HG02798 (cell line): ENCODE results near the gene PCDHB15.
"Not testable (repeated sequence)": the region's sequence is repeated elsewhere in the genome, so short reads cannot be mapped to it uniquely, and the experiment has no call there.

ENCODE experiments used
- ATAC-seq: cut with Tn5 transposase; IDR thresholded peaks from one replicate; pipeline ENCODE4 v1.9.1; 2021; ENCODE audit warnings: mild to moderate bottlenecking; ENCODE audit not compliant: unreplicated experiment, poor library complexity

Gene PCDHB15

DNA sequence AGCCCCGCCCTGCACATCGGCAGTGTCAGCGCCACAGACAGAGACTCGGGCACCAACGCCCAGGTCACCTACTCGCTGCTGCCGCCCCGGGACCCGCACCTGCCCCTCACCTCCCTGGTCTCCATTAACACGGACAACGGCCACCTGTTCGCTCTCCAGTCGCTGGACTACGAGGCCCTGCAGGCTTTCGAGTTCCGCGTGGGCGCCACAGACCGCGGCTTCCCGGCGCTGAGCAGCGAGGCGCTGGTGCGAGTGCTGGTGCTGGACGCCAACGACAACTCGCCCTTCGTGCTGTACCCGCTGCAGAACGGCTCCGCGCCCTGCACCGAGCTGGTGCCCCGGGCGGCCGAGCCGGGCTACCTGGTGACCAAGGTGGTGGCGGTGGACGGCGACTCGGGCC is 1.8 kb downstream of the PCDHB15 start:
- ATAC-seq = not testable (repeated sequence)

DNA sequence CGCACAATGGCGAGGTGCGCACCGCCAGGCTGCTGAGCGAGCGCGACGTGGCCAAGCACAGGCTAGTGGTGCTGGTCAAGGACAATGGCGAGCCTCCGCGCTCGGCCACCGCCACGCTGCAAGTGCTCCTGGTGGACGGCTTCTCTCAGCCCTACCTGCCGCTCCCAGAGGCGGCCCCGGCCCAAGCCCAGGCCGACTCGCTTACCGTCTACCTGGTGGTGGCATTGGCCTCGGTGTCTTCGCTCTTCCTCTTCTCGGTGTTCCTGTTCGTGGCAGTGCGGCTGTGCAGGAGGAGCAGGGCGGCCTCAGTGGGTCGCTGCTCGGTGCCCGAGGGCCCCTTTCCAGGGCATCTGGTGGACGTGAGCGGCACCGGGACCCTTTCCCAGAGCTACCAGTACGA is 2.2 kb downstream of the PCDHB15 start:
- ATAC-seq = not testable (repeated sequence)

DNA sequence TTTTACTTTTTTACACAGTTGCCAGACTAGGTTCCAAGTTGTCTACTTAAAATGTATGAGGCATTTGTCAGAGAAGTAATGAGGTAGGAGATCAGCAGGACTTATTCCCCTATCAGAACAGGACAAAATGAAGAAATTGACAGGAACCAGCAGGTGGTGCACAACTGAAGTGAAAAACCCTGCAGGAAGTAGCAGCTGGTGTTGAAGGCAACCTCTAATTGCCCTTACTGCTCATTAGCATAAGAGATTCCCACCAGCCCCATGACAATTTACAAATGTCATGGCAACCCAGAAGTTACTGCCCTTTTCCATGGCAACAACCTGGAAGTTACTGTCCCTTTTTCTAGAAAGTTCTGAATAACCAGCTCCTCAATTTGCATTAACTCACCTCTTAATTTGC is 5.4 kb downstream of the PCDHB15 start:
- ATAC-seq = no peak

DNA sequence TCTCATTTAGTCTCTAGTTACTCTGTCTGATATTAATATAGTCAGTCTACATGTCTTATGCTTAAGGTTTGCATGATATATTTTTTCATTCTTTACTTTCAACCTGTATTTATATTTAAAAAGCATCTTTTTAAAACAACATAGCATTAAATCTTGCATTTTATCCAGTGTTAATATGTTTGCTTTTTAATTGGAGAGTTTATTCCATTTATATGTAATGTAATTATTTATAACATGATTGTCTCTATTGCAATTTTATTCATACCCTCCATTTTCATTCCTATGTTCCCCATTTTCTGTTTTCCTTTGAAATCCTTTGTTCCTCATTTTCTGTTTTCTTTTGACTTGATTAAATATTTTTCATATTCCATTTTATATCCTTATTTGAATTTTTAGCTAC is 13.3 kb downstream of the PCDHB15 start:
- no peak for ATAC-seq

- ATAC-seq = no peak
Observed at GRCh38 chr5:141258948-141259347, 13.8 kb downstream of the PCDHB15 start.

DNA sequence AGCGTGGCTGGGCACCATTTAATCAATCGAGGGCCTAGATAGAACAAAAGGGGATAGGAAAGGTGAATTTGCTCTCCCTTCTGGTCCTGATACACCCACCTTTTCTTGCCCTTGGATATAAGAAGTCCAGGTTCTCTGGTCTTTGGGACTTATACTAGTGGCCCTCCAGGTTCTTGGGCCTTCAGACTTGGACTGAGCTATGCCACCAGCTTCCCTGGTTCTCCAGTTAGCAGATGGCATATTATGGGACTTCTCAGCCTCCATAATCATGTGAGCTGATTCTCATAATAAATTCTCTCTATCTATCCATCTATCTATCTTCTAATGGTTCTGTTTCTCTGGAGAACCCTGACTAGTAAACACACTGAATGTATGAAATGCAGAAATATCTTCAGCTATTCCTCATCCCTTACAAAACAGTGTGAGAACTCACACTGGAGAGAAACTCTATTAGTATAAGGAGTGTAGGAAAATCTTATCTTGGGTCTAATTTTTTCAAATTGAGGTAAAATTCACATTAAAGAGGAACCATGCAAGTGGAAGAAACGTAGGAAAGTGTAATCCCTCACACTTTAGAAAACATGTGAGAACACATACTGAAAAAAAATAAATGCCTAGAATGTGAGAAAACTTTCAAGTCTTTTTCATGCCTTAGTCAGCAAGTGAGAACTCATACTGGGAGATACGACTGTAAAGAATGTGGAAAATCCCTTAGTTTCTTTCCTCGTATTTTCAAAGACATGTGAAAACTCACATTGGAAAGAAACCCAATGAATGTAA is 15.5 kb downstream of the PCDHB15 start:
- no peak for ATAC-seq

GRCh38 chr5:141261238-141261546 is 16.0 kb downstream of the PCDHB15 start:
- ATAC-seq = no peak

DNA sequence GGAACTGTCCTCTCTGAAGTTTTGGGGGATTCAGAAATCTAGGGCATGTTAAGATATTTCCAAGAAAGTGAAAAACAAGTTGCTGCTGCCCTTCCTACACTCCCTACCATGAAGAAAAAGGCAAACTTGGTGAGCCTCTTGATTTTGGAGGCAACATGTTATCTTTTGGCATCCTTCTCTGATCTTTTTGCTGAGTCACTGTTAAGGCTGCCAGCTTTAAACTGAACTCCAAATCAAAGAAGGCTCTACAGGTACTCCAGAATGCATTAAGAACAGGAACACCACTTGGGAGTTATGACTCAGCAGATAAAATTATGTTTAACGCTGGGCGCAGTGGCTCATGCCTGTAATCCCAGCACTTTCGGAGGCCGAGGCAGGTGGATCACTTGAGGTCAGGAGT is 24.0 kb downstream of the PCDHB15 start:
- no peak for ATAC-seq

GRCh38 chr5:141272906-141273305 is 27.7 kb downstream of the PCDHB15 start:
- ATAC-seq = no peak

DNA sequence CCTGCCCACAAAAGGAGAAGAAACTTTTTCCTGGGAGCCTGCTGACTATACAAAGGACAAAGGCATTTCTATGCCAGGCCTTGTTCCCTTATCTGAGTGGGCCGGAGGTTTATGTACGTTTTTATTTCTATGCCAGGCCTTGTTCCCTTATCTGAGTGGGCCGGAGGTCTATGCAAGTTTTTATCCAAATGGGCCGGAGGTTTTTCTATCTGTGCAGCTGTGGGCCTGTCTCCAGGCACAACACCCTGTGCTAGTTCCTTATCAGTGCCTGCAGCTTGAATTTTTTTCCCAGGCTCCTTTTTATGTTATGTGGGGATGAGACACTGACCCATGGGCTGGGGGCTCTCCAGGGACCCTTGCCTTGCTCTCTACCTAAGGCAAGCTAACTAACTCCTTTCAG is 53.2 kb downstream of the PCDHB15 start:
- ATAC-seq = no peak
